DMS 273 (cell line): Measurements from ENCODE around the gene PRR23B.
A peak's percentile ranks its signal among the peaks of the same experiment; 100 is the strongest.

ENCODE experiments used
- DNase-seq: peaks from one replicate; lab custom pipeline; 2025; ENCODE audit not compliant: unreplicated experiment; lab: John Stamatoyannopoulos, UW

Gene PRR23B

DNA sequence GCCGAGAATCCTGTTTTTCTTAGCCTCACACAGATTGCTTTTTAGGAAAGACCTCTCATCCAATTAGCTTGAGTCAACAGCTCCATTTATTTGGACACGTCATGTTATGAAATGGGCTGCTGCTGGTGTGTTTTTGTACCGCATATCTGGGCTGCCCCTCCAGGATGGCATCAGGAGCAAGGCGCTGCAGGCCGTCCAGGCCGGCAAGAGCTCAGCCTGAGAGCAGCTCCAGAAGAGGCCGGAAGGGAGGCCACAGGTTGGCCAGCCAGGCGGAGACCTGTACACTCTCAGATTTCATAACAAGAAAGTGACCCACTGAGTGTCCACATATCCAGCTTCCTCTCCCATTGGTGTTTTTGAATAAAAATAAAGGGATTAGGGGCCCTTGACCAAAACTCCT, 45.4 kb downstream of the PRR23B start:
- no peak for DNase-seq

DNA sequence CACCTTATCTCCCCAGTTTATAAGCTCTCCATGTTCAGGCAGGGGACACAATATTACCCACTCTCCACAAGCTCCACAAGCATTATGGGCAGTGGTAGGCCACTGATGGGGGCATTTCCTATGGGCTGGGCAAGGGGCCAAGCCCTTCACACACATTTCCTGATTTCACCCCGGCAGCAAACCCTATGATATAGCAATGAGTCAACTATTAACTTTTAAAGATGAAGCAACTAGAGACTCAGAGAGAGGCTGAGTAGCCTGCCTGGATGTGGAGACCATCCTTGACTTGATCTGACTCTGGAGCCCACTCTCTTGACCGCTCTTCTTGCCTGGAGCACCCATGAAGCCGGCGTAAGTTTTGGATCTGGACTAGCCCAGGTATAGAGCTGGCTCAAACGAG, 46.3 kb downstream of the PRR23B start:
- no peak for DNase-seq

DNA sequence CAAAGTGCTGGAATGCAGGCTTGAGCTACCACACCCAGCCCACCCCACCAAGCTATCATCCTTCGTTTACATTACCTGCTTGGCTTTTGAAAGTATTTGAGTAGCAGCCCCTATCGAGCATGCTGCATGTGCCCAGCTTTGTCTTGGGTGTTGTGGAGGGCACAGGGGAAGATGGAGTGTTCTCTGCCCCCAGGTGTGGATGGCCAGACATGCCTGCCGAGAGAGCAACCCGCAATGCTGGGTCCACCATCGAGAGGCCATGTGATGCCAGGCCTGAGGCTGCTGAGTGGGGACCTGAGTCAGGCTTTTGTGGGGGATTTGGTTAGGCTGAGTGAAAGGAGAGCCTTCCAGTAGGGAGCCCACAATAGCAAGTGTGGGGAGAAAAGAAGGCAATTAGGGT, 47.8 kb downstream of the PRR23B start:
- no peak for DNase-seq

DNA sequence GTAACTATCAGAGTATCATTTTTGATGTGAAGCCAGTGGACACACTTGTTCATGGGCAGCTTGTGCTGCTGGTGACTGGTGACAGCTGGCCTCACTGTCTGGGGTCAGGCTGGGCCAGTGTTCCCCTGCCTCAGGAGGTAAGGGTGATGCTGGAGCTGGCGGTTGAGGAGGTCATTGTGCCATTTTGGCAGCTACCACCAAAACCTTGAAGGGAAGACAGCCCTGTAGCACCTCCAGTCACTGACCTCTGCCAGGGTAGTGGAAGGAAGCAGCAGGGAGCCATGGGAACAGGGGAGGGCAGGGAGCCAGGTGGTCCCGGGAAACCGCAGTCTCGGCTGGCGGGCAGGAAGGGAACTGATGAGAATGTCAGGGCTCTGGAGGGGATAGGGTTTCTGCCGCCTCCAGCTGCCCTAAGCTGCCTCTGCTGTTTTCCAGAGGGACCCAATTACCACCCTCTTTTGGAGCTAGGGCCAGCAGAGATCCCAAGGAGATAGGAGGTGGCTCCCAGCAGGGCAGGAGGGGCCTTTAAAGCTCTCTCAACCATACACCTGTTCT, 48.9 kb downstream of the PRR23B start:
- peak; percentile 47 for DNase-seq
